ENCODE data around the gene CALY.
A peak's percentile ranks its signal among the peaks of the same experiment; 100 is the strongest.
"Not testable (repeated sequence)": the region's sequence is repeated elsewhere in the genome, so short reads cannot be mapped to it uniquely, and the experiment has no call there.

The CALY gene
- long read RNA-seq, donor 1, result 0 reads
- long read RNA-seq, donor 2, result 0 reads
- long read RNA-seq, donor 3, result 0 reads
- long read RNA-seq, donor 4, partial matches to known transcripts, result 0 of 1 reads
- long read RNA-seq, donor 4, other reads (novel, unspliced or antisense), result 0 of 1 reads
- long read RNA-seq, donor 5, result 0 reads
- long read RNA-seq, donor 6, result 0 reads
- long read RNA-seq, donor 7, partial matches to known transcripts, result 0 of 1 reads
- long read RNA-seq, donor 7, other reads (novel, unspliced or antisense), result 0 of 1 reads
- long read RNA-seq, donor 8, result 0 reads

- DNase-seq, result no peak
Observed at GRCh38 chr10:133336577-133337369, at the start of gene CALY. Gene CALY (minus strand): TSS chr10:133336896. CDS start chr10:133328989, 7,907 bp downstream.

- DNase-seq, result no peak
Observed at GRCh38 chr10:133385214-133385613, 48.5 kb upstream of the CALY start.

GRCh38 chr10:133384071-133384470, 47.4 kb upstream of the CALY start:
- DNase-seq, result no peak

- no peak for DNase-seq
Observed at GRCh38 chr10:133383551-133383950, 46.9 kb upstream of the CALY start.

- no peak for DNase-seq
Observed at GRCh38 chr10:133381036-133381435, 44.3 kb upstream of the CALY start.

- peak; percentile 40 for DNase-seq
Observed at GRCh38 chr10:133379801-133380666, 43.3 kb upstream of the CALY start.

- DNase-seq, result peak; percentile 80
Observed at GRCh38 chr10:133379152-133379800, 42.6 kb upstream of the CALY start, which contains the start of gene PAOX. Gene PAOX (plus strand): TSS chr10:133379262. CDS start chr10:133379317, 55 bp downstream.

GRCh38 chr10:133378251-133379096, 41.8 kb upstream of the CALY start:
- peak; percentile 91 for DNase-seq

- DNase-seq, result no peak
Observed at GRCh38 chr10:133377818-133378250, 41.1 kb upstream of the CALY start.

GRCh38 chr10:133377025-133377817, 40.5 kb upstream of the CALY start:
- DNase-seq, result peak; percentile 31

GRCh38 chr10:133376183-133376582, 39.5 kb upstream of the CALY start:
- DNase-seq, result not testable (repeated sequence)

- no peak for DNase-seq
Observed at GRCh38 chr10:133375357-133376115, 38.8 kb upstream of the CALY start.

- peak; percentile 79 for DNase-seq
Observed at GRCh38 chr10:133373174-133374090, 36.7 kb upstream of the CALY start, which contains the start of gene ECHS1. Gene ECHS1 (minus strand): TSS chr10:133373354. CDS start chr10:133373333, 21 bp downstream.

GRCh38 chr10:133372507-133372906, 35.8 kb upstream of the CALY start:
- DNase-seq, result no peak

- DNase-seq, result no peak
Observed at GRCh38 chr10:133370030-133370786, 33.5 kb upstream of the CALY start.

GRCh38 chr10:133368153-133368552, 31.5 kb upstream of the CALY start:
- DNase-seq, result no peak

- DNase-seq, result not testable (repeated sequence)
Observed at GRCh38 chr10:133367461-133367860, 30.8 kb upstream of the CALY start.
